Measurements from ENCODE around the gene LAMA2. TPM values are rescaled to one million over a fixed set of nuclear protein-coding genes. Genes with fewer than 3 reads are reported as not detected.

Gene LAMA2
- total RNA-seq, 4 donors from 2014 or later, result 15.1 to 27.3 (median 25.0) TPM

- WGBS, result 54% methylated on average over 3 of the region's 3 CpGs
- TF ChIP-seq, protein P1, sequence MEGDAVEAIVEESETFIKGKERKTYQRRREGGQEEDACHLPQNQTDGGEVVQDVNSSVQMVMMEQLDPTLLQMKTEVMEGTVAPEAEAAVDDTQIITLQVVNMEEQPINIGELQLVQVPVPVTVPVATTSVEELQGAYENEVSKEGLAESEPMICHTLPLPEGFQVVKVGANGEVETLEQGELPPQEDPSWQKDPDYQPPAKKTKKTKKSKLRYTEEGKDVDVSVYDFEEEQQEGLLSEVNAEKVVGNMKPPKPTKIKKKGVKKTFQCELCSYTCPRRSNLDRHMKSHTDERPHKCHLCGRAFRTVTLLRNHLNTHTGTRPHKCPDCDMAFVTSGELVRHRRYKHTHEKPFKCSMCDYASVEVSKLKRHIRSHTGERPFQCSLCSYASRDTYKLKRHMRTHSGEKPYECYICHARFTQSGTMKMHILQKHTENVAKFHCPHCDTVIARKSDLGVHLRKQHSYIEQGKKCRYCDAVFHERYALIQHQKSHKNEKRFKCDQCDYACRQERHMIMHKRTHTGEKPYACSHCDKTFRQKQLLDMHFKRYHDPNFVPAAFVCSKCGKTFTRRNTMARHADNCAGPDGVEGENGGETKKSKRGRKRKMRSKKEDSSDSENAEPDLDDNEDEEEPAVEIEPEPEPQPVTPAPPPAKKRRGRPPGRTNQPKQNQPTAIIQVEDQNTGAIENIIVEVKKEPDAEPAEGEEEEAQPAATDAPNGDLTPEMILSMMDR (IDR thresholded peaks at IDR 0.05), result no peak
- no peak for TF ChIP-seq POLR2AphosphoS5 (IDR thresholded peaks at IDR 0.05)
- Histone ChIP-seq H3K4me3 (no peak overlapping the region), H3K4me1 (no peaks in the 10 kb centered on the region), H3K9me3 (no peaks in the 10 kb centered on the region), H3K27ac (no peak overlapping the region), H3K36me3 (peaks cover 6% of the 10 kb centered on the region), H3K27me3 (no peaks in the 10 kb centered on the region)
- DNase-seq (ENCODE audit: low spot score in 2 of 2), result no peak
These were observed 586.2 kb downstream of the LAMA2 start for GRCh38 chr6:129469070-129469662.

GRCh38 chr6:129472239-129472638 lies 589.3 kb downstream of the LAMA2 start:
- 79% methylated on average over 3 of the region's 3 CpGs for WGBS
- H3K4me1 ChIP-seq, result no peaks in the 10 kb centered on the region
- DNase-seq (ENCODE audit: low spot score in 2 of 2), result no peak
- H3K4me3 ChIP-seq, result no peak overlapping the region
- no peak overlapping the region for H3K27ac ChIP-seq
- no peaks in the 10 kb centered on the region for H3K27me3 ChIP-seq
- no peak for TF ChIP-seq POLR2AphosphoS5 (IDR thresholded peaks at IDR 0.05)
- TF ChIP-seq, protein P1 (IDR thresholded peaks at IDR 0.05), result no peak
- no peak for TF ChIP-seq POLR2A (IDR thresholded peaks at IDR 0.05)
- no peak for TF ChIP-seq EP300 (IDR thresholded peaks at IDR 0.05)
- H3K9me3 ChIP-seq, result no peaks in the 10 kb centered on the region
- H3K36me3 ChIP-seq, result no peaks in the 10 kb centered on the region

DNA sequence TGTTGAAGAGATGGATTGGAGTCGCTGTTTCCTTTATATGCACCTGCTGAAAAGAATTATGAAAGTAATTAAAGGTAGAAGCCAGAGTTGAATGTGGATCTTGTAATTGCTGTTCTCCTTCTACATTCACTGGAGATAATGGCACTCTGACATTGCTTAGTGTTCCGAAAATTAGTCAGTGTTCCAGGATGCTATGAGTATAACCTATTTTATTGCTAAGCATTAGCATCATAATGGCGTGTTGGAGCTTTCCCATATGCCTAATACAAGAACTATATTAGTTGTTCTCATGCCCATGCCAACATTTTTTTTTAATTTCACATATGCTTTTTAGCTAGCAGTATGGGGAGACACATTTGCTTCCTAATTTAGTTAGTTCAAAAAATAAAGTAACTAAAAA lies 590.6 kb downstream of the LAMA2 start:
- no peaks in the 10 kb centered on the region for H3K4me1 ChIP-seq

DNA sequence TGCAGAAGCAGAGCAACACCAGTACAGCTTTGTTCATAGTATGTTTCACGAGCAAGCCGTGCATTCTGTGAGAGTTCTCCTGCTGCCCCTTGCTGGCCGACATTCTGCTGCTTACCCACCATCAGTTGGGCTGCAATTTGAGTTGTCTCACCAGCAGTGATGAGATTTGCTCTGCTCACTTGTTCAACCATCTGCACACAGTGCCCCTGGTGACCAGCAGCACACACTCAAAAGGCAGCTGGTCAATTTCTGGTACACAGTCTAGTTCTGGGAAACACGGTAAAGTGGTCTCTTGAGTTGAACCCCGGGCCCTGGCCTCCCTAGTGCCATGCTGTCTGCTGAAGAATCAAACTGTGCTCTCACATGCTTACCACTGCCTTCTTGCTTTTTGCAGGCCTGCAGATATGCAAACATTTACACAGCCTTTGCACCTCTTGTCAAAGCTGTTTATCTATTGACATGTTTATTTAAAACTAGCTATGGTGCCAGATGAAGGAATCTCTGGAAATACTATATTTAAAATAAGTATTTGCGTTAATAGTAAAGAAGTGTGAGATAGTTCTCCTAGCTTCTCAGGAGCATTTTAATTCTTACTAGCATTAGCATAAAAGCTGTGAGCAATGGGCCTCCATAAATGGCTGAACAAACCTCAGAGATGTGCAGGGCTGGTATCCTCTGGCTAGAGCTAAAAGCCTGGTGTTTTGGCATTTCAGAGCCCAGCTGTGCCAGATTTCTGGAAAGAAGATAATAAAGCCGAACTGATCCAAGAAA lies 592.7 kb downstream of the LAMA2 start:
- no peak for DNase-seq (ENCODE audit: low spot score in 2 of 2)
- H3K4me1 ChIP-seq, result no peaks in the 10 kb centered on the region
- TF ChIP-seq, protein P1 (IDR thresholded peaks at IDR 0.05), result no peak
- TF ChIP-seq EP300 (IDR thresholded peaks at IDR 0.05) (no peak), POLR2A (IDR thresholded peaks at IDR 0.05) (no peak), POLR2AphosphoS5 (IDR thresholded peaks at IDR 0.05) (no peak)
- no peak overlapping the region for H3K4me3 ChIP-seq
- no peaks in the 10 kb centered on the region for H3K9me3 ChIP-seq
- WGBS, result 79% methylated on average over 7 of the region's 7 CpGs
- H3K27ac ChIP-seq, result no peak overlapping the region
- H3K27me3 ChIP-seq, result no peaks in the 10 kb centered on the region
- no peaks in the 10 kb centered on the region for H3K36me3 ChIP-seq

More for the DNA sequence above, 590.6 kb downstream of the LAMA2 start:
- no peaks in the 10 kb centered on the region for H3K9me3 ChIP-seq
- DNase-seq (ENCODE audit: low spot score in 2 of 2), result no peak
- WGBS, result 77% methylated on average over 3 of the region's 3 CpGs
- TF ChIP-seq POLR2AphosphoS5 (IDR thresholded peaks at IDR 0.05), result no peak
- no peak for TF ChIP-seq POLR2A (IDR thresholded peaks at IDR 0.05)
- no peak for TF ChIP-seq EP300 (IDR thresholded peaks at IDR 0.05)
- H3K36me3 ChIP-seq, result no peaks in the 10 kb centered on the region
- no peak overlapping the region for H3K4me3 ChIP-seq
- no peaks in the 10 kb centered on the region for H3K27me3 ChIP-seq
- H3K27ac ChIP-seq, result no peak overlapping the region

- Histone ChIP-seq H3K36me3 (no peaks in the 10 kb centered on the region), H3K4me3 (no peak overlapping the region), H3K4me1 (no peaks in the 10 kb centered on the region), H3K27ac (no peak overlapping the region), H3K27me3 (no peaks in the 10 kb centered on the region), H3K9me3 (no peaks in the 10 kb centered on the region)
- TF ChIP-seq POLR2AphosphoS5 (IDR thresholded peaks at IDR 0.05) (no peak), EP300 (IDR thresholded peaks at IDR 0.05) (no peak), POLR2A (IDR thresholded peaks at IDR 0.05) (no peak)
- TF ChIP-seq, protein P1 (IDR thresholded peaks at IDR 0.05), result no peak
- DNase-seq (ENCODE audit: low spot score in 2 of 2), result no peak
- WGBS, result 91% methylated on average over 4 of the region's 4 CpGs
These were observed 593.3 kb downstream of the LAMA2 start for GRCh38 chr6:129476248-129476564.

All from suprapubic skin (tissue), 4 donors.